A673 (cell line): ENCODE data around the gene ATIC.

Experiments used
- EZH2 ChIP-seq: fragments of 200-600 bp; sonication (generic); IDR thresholded peaks from 2 replicates; pipeline ENCODE4 v1.6.1; 2017; ENCODE audit warnings: borderline replicate concordance, low read depth, mild to moderate bottlenecking, mixed read lengths, antibody characterized with exemption, low read length; ENCODE audit not compliant: poor library complexity, severe bottlenecking
- TF ChIP-seq, protein P1 (sequence below): fragments of 300-800, 200-600 bp; sonication (generic); conservative IDR thresholded peaks from 2 replicates; pipeline ENCODE4 v1.5.1; 2017; ENCODE audit warnings: low read depth, mild to moderate bottlenecking, antibody characterized with exemption, low read length, moderate library complexity, mixed read lengths

DNA sequence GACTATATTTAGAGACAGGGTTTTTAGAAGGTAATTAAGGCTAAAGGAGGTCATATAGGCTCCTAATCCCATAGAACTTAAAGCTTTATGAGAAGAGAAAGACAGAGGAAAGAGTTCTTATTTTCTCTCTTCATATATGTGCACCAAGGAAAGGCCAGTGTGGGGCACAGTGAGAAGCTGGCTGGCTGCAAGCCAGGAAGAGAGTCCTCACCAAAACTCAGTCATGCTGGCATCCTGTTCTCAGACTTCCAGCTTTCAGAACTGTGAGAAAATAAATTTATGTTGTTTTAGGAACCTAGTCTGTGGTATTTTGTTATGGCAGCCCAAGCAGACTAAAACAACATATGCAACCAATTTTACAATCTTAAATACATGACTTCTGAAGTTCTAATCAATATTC, 31.5 kb upstream of the ATIC start:
- no peak for TF ChIP-seq EZH2
- TF ChIP-seq, protein P1, sequence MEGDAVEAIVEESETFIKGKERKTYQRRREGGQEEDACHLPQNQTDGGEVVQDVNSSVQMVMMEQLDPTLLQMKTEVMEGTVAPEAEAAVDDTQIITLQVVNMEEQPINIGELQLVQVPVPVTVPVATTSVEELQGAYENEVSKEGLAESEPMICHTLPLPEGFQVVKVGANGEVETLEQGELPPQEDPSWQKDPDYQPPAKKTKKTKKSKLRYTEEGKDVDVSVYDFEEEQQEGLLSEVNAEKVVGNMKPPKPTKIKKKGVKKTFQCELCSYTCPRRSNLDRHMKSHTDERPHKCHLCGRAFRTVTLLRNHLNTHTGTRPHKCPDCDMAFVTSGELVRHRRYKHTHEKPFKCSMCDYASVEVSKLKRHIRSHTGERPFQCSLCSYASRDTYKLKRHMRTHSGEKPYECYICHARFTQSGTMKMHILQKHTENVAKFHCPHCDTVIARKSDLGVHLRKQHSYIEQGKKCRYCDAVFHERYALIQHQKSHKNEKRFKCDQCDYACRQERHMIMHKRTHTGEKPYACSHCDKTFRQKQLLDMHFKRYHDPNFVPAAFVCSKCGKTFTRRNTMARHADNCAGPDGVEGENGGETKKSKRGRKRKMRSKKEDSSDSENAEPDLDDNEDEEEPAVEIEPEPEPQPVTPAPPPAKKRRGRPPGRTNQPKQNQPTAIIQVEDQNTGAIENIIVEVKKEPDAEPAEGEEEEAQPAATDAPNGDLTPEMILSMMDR: no peak
